HFFc6 (cell line): Measurements from ENCODE around the gene TRAPPC3L. TPM values are rescaled to one million over a fixed set of nuclear protein-coding genes. Genes with fewer than 3 reads are reported as not detected.

Experiments used
- DNase-seq: peaks from one replicate; pipeline ENCODE4 v3.0.0-alpha.2; 2018
- H3K27ac Mint-ChIP-seq: 2 replicates; pipeline ENCODE4 v1.8.0; 2020; ENCODE audit warnings: mild to moderate bottlenecking, mixed read lengths
- H3K27me3 Mint-ChIP-seq: 2 replicates; pipeline ENCODE4 v1.8.0; 2021; ENCODE audit warnings: mild to moderate bottlenecking, moderate library complexity, mixed read lengths; ENCODE audit not compliant: insufficient read depth
- H3K36me3 Mint-ChIP-seq: 2 replicates; pipeline ENCODE4 v1.8.0; 2021; ENCODE audit warnings: low read depth, mixed read lengths
- H3K4me1 Mint-ChIP-seq: 2 replicates; pipeline ENCODE4 v1.8.0; 2020; ENCODE audit warnings: low read depth, mixed read lengths
- H3K4me3 Mint-ChIP-seq: 2 replicates; pipeline ENCODE4 v1.8.0; 2020; ENCODE audit warnings: mild to moderate bottlenecking, moderate library complexity, mixed read lengths
- H3K9me3 Mint-ChIP-seq: 2 replicates; pipeline ENCODE4 v1.8.0; 2020; ENCODE audit warnings: mild to moderate bottlenecking, mixed read lengths
- total RNA-seq, 6 experiments: library from RNA; stranded (reverse); fragmentation: NEBNext Ultra II Directional; extraction: Animal tissue kit (Norgen Biotek cat#: 25700); gene quantifications; 2 replicates in 1 of 6; 3 replicates in 5 of 6; pipeline ENCODE4 v1.2.3, GENCODE V29; 2021
- TF ChIP-seq, protein P1 (sequence below): fragments of 200-600 bp; sonication (generic); IDR thresholded peaks from 2 replicates; pipeline ENCODE4 v1.5.0; 2021; ENCODE audit warnings: antibody characterized with exemption, mild to moderate bottlenecking

TRAPPC3L gene
- total RNA-seq, 6 experiments from 2014 or later: 0.15 to 0.45 (median 0.32) TPM

DNA sequence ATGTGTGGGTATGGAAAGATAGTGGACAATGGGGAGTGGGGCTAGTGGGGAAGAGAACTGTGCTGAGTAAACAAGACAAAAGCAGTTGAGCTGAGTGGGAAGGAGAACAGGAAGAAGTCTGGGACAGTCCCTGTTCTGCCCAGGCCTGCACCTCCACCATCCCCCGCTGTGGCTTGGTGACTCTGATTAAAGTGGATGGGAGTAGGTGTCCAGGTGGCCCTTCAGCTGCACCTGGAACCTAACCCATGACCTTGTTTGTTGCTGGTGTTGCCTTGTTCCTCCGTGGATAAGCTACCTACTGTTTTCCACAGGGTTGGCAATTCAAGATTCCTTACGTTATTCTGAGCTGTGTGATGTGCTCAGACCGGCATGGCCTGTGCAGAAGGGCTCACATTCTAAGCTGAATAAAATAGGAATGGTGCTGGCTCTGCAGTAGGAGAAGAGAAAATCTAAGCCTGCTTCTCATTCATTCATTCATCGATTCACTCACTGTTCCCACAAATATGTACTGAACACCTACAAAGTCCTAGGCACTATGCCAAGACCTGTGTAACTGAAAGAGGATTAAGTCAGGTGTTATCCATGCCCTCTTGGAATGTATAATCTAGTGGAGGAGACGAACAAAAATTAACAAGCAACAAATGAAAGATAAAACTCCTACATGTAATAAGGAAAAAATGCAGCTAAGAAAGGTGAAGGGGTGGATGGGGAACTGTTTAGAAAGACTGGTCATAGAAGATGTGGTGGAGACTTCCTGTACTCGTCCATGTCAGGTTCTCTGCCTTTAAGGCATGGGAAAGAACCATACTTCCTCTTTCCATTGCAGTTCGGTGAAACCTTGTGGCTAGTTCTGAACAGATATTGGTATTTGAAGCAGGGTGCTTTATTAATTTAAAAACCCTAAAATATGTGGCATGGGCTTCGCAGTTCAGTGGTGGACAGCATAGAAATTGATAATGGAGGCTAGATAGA lies 94.4 kb downstream of the TRAPPC3L start:
- no peaks in the 10 kb centered on the region for H3K36me3 Mint-ChIP-seq
- TF ChIP-seq, protein P1, sequence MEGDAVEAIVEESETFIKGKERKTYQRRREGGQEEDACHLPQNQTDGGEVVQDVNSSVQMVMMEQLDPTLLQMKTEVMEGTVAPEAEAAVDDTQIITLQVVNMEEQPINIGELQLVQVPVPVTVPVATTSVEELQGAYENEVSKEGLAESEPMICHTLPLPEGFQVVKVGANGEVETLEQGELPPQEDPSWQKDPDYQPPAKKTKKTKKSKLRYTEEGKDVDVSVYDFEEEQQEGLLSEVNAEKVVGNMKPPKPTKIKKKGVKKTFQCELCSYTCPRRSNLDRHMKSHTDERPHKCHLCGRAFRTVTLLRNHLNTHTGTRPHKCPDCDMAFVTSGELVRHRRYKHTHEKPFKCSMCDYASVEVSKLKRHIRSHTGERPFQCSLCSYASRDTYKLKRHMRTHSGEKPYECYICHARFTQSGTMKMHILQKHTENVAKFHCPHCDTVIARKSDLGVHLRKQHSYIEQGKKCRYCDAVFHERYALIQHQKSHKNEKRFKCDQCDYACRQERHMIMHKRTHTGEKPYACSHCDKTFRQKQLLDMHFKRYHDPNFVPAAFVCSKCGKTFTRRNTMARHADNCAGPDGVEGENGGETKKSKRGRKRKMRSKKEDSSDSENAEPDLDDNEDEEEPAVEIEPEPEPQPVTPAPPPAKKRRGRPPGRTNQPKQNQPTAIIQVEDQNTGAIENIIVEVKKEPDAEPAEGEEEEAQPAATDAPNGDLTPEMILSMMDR: no peak
- no peak for DNase-seq
- H3K9me3 Mint-ChIP-seq: no peaks in the 10 kb centered on the region
- no peak overlapping the region for H3K27ac Mint-ChIP-seq
- no peaks in the 10 kb centered on the region for H3K27me3 Mint-ChIP-seq
- peaks cover 44% of the 10 kb centered on the region for H3K4me1 Mint-ChIP-seq
- no peak overlapping the region for H3K4me3 Mint-ChIP-seq

DNA sequence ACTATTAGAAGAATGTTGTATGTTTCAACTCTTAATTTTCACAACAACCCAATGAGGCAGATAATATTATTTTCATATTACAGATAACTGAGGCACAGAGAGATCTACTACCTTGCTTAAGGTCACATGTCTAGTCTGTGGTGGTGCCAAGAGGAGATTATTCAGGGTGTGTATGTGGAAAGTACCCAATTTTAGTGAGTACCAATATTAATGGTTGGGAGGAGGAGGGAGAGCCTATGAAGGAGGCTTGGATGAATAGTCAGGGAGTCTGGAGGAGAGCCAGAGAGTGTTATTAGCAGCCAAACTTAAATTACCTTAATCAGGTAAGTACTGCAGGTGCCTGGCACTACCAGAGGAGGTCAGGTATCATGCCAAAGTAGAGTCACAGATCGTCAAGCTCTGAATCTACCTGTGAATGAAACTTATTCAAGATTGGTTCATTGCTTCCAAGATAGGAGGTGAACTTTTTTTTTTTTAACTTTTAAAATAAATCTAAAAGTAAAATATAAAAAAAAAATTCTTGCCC lies 95.2 kb downstream of the TRAPPC3L start:
- no peak for DNase-seq
- H3K27me3 Mint-ChIP-seq: no peaks in the 10 kb centered on the region
- no peaks in the 10 kb centered on the region for H3K36me3 Mint-ChIP-seq
- H3K9me3 Mint-ChIP-seq: no peaks in the 10 kb centered on the region
- no peak overlapping the region for H3K4me3 Mint-ChIP-seq
- TF ChIP-seq, protein P1: no peak
- H3K4me1 Mint-ChIP-seq: peaks cover 49% of the 10 kb centered on the region
- no peak overlapping the region for H3K27ac Mint-ChIP-seq

DNA sequence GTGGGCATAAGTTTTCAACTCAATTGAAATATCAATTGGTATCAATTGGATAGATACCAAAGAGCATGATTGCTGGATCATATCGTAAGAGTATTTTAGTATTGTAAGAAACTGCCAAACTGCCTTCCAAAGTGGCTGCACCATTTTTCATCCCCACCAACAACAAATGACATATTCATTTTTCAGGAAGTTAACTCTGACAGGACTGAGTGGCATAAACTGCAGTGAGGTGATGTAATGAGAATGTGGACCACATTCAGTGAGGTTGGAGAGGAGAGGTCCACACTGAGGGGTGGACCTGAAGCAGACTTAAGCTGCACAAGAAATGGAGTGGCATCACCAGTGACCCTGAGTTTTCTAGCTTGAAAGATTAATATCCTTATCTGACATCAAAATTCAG lies 95.9 kb downstream of the TRAPPC3L start:
- Mint-ChIP-seq H3K27ac (no peak overlapping the region), H3K27me3 (no peaks in the 10 kb centered on the region), H3K36me3 (no peaks in the 10 kb centered on the region), H3K9me3 (no peaks in the 10 kb centered on the region), H3K4me3 (no peak overlapping the region), H3K4me1 (peaks cover 56% of the 10 kb centered on the region)
- no peak for DNase-seq
- TF ChIP-seq, protein P1: no peak

DNA sequence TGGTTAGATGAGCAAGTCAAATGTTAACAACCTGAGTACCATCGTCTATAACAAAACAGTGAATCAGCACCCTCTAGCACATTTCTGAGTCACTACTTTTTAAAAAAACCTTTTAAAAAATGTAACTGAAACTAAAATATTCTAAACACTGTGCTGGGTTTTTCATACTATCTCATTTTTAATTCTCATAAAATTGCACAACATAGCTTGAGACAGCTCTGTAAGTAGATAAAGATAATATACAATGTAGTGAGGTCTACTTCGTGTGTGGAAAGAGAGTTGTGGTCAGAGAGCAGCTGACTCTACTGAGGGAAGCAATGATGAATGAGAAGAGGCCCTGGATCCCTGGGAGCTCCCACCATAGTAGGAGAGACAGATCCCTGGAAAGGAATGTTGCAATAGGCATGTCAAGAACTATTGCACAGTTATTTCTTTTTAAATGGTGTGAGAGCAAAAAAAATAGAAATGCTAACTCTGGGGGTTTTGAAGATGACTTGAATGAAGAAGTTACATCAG lies 97.9 kb downstream of the TRAPPC3L start:
- TF ChIP-seq, protein P1: peak; percentile 33; the same call in 1 of the 2 replicates
- peak overlapping the region; percentile 67 for H3K4me3 Mint-ChIP-seq

DNA sequence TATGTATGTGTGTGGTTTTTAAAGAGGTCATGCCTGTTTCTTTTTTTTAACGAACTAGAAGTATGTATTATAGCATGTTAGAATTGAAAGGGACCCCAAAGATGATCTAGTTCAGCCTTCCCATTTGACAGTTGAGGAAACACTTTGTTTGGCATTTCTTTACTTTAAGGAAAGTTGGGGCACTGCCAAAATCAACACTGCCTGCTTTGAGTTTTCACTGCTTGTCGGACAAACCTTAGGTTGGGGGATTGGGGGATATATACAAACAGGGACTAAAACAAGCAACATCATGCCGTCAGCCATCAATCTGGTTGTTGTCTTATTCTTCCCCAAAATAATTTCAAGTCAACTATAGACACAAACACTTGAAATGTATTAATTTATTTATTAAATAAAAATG lies 98.4 kb downstream of the TRAPPC3L start:
- DNase-seq: peak; percentile 16
- Mint-ChIP-seq H3K9me3 (no peaks in the 10 kb centered on the region), H3K27me3 (no peaks in the 10 kb centered on the region), H3K27ac (peak overlapping the region; percentile 74), H3K36me3 (no peaks in the 10 kb centered on the region), H3K4me1 (peaks cover 81% of the 10 kb centered on the region), H3K4me3 (peak overlapping the region; percentile 67)
- TF ChIP-seq, protein P1: no peak

More for the DNA sequence above, 97.9 kb downstream of the TRAPPC3L start:
- H3K27me3 Mint-ChIP-seq: no peaks in the 10 kb centered on the region
- H3K9me3 Mint-ChIP-seq: no peaks in the 10 kb centered on the region
- peaks cover 76% of the 10 kb centered on the region for H3K4me1 Mint-ChIP-seq
- H3K27ac Mint-ChIP-seq: peak overlapping the region; percentile 74
- peak; percentile 93 for DNase-seq
- H3K36me3 Mint-ChIP-seq: no peaks in the 10 kb centered on the region
